Lower leg skin (tissue), 4 donors: Measurements from ENCODE around the gene SRD5A1. TPM values are rescaled to one million over a fixed set of nuclear protein-coding genes. Genes with fewer than 3 reads are reported as not detected.

Source experiments
- DNase-seq, 2 donors: peaks; one replicate each; pipeline ENCODE4 v3.0.0-alpha.2; 2019; ENCODE audit warnings: low spot score in 2 of 2
- H3K4me3 ChIP-seq: fragments of 200-600 bp; sonication (generic); 2 replicates; pipeline ENCODE4 v1.5.1; 2017; ENCODE audit warnings: mild to moderate bottlenecking, low read depth; ENCODE audit not compliant: poor library complexity, severe bottlenecking
- CTCF ChIP-seq, 3 donors: fragments of 450-650 bp; IDR thresholded peaks; one replicate each; pipeline ENCODE4 v1.5.1; 2016; ENCODE audit warnings: antibody characterized with exemption in 3 of 3, mild to moderate bottlenecking in 3 of 3, moderate library complexity in 2 of 3
- POLR2A ChIP-seq, 2 donors: fragments of 450-650 bp; IDR thresholded peaks; one replicate each; pipeline ENCODE4 v1.6.1; 2016 to 2017; ENCODE audit warnings: antibody characterized with exemption in 2 of 2, mild to moderate bottlenecking in 1 of 2, moderate library complexity in 1 of 2
- whole genome bisulfite sequencing, 2 donors: methylation state at CpG; one replicate each; pipeline ENCODE4 v1.1.5; 2018; 5-methylcytosine and 5-hydroxymethylcytosine counted together
- intact Hi-C: fragments of 100-400 bp; cut with DNase I; formaldehyde crosslinking; loops from one replicate; pipeline ENCODE4 v1.15.0; 2023; ENCODE audit warnings: low total_unique reads
- total RNA-seq, 4 donors: library from RNA; depleted of rRNA; stranded (reverse); fragments of >200 nt; gene quantifications; one replicate each; pipeline ENCODE4 v1.1.0, GENCODE V29; 2016

The SRD5A1 gene
- total RNA-seq, 4 donors from 2014 or later = 83.1 to 155 (median 98.4) TPM

GRCh38 chr5:6649186-6649585, 15.9 kb downstream of the SRD5A1 start:
- WGBS, 2 donors = 77 to 78% methylated on average over 10 of the region's 10 CpGs
- TF ChIP-seq POLR2A (IDR thresholded peaks at IDR 0.05) = no peak
- no peak for TF ChIP-seq CTCF (IDR thresholded peaks at IDR 0.05)
- DNase-seq = no peak
- H3K4me3 ChIP-seq = no peak overlapping the region
- intact Hi-C loops = no loop called here

- no peak overlapping the region for H3K4me3 ChIP-seq
- DNase-seq = no peak
- WGBS, 2 donors = 88 to 93% methylated on average over 9 of the region's 9 CpGs
- intact Hi-C loops = no loop called here
- TF ChIP-seq CTCF (IDR thresholded peaks at IDR 0.05) = no peak
- TF ChIP-seq POLR2A (IDR thresholded peaks at IDR 0.05) = no peak
Measured at GRCh38 chr5:6649681-6650080, 16.4 kb downstream of the SRD5A1 start.

GRCh38 chr5:6652025-6652424, 18.8 kb downstream of the SRD5A1 start:
- DNase-seq = no peak
- intact Hi-C loops = no loop called here
- 85 to 94% methylated on average over 6 of the region's 6 CpGs for WGBS, 2 donors

GRCh38 chr5:6655432-6655831, 22.2 kb downstream of the SRD5A1 start:
- DNase-seq = no peak
- TF ChIP-seq CTCF (IDR thresholded peaks at IDR 0.05) (no peak), POLR2A (IDR thresholded peaks at IDR 0.05) (no peak)
- intact Hi-C loops = no loop called here
- H3K4me3 ChIP-seq = no peak overlapping the region
- WGBS, 2 donors = 96% methylated on average over 8 of the region's 8 CpGs

More at GRCh38 chr5:6652025-6652424, 18.8 kb downstream of the SRD5A1 start:
- TF ChIP-seq CTCF (IDR thresholded peaks at IDR 0.05) (no peak), POLR2A (IDR thresholded peaks at IDR 0.05) (no peak)
- no peak overlapping the region for H3K4me3 ChIP-seq

- intact Hi-C loops = no loop called here
- no peak for DNase-seq
- no peak overlapping the region for H3K4me3 ChIP-seq
- TF ChIP-seq POLR2A (IDR thresholded peaks at IDR 0.05) (no peak), CTCF (IDR thresholded peaks at IDR 0.05) (no peak)
- WGBS, 2 donors = 98% methylated on average over 5 of the region's 5 CpGs
Measured at GRCh38 chr5:6656680-6657079, 23.4 kb downstream of the SRD5A1 start.

GRCh38 chr5:6659941-6660684, 26.9 kb downstream of the SRD5A1 start:
- H3K4me3 ChIP-seq = no peak overlapping the region
- intact Hi-C loops = no loop called here
- WGBS, 2 donors = 89 to 93% methylated on average over 13 of the region's 13 CpGs
- no peak for DNase-seq
- TF ChIP-seq POLR2A (IDR thresholded peaks at IDR 0.05) (no peak), CTCF (IDR thresholded peaks at IDR 0.05) (no peak)
